GM19328 (cell line): ENCODE results near the gene PPP2R2C.

Experiments used
- ATAC-seq: cut with Tn5 transposase; IDR thresholded peaks from one replicate; pipeline ENCODE4 v1.9.1; 2021; ENCODE audit warnings: mild to moderate bottlenecking, moderate library complexity; ENCODE audit not compliant: unreplicated experiment

The PPP2R2C gene

GRCh38 chr4:6472387-6473263 lies at the start of gene PPP2R2C:
Gene PPP2R2C (minus strand): TSS chr4:6472614. CDS start chr4:6472229, 385 bp downstream.
- no peak for ATAC-seq

GRCh38 chr4:6520978-6521377 lies 48.6 kb upstream of the PPP2R2C start:
- ATAC-seq: no peak

GRCh38 chr4:6520051-6520636 lies 47.7 kb upstream of the PPP2R2C start:
- ATAC-seq: no peak

DNA sequence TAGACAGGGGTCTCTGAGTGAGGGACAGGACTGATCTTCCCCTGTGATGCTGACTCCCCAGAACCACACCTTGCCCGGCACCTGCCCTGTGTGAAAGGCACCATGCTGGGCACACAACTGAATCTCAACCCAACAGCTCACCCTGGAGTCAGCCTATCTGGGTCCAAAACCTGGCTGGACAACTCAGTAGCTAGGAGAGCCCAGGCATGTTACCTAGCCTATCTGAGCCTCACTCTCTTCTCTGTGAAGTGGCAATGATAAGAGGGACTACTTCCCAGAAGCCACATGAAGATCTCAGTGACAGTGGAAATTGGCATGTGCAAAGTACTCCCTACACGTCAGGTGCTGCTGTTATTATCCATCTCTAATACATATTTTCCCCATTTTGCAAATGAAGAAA lies 44.8 kb upstream of the PPP2R2C start:
- ATAC-seq: no peak

GRCh38 chr4:6516762-6517161 lies 44.3 kb upstream of the PPP2R2C start:
- no peak for ATAC-seq

GRCh38 chr4:6516281-6516680 lies 43.9 kb upstream of the PPP2R2C start:
- no peak for ATAC-seq

- no peak for ATAC-seq
These were observed 41.3 kb upstream of the PPP2R2C start for GRCh38 chr4:6513678-6514077.

DNA sequence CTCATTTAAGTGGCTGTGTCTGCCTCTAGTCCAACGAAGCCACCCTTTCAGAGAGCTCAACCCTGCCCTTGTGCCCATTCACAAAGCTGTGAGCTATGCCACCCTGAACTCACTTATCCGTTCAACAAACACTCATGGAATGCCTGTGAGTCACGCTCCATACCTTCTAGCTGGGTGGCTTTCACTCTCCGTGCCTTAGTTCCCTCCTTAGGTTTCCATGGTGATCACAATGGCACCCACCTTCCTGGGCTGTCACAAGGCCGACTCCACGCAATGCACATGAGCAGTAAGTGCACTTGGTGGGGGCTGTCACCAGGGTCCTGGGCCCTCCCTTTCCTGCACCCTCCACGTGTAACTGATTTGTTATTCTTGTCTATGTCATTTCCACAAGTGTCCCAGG lies 37.2 kb upstream of the PPP2R2C start:
- no peak for ATAC-seq

DNA sequence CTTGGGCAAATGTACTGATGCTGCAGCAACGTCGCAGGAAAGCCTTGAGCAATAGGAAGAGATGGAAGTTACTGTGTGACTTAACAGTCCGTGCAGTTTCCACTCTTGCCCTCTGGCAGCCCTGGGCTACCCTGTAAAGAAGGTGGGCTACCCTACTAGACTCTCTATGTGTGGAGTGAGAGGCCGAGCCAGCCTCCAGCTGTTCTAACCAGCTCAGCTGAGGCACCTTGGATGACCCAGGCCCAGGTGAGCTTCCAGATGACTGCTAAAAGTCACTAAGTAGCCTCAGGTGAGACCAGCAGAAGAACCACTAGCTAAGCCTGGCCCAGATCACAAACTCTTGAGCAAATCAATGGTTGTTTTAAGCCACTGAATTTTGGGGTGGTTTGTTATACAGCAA lies 34.9 kb upstream of the PPP2R2C start:
- no peak for ATAC-seq

DNA sequence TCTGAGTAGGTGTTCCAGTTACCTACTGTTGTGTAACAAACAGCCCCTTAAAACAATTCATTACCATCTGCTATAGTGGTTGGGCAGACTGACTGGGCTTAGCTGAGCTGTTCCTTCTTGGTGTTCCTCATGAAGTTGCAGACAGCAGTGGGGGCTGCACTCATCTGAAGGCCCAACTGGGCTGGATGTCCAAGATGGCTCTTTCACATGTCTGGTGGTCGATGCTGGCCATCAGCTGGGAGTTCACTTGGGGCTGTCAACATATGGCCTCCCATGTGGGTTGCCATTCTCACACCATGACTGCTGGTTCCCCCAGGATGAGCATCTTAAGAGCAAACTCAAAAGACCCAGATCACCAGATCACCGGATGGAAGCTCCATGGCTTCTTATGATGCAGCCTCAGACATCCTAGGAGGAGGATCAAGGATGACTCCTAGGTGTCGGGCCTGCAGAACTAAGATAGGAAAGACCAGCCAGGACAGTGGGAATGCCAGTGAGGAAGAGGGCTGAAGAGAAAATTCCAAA lies 34.3 kb upstream of the PPP2R2C start:
- no peak for ATAC-seq

- ATAC-seq: no peak
These were observed 32.6 kb upstream of the PPP2R2C start for GRCh38 chr4:6504900-6505496.

DNA sequence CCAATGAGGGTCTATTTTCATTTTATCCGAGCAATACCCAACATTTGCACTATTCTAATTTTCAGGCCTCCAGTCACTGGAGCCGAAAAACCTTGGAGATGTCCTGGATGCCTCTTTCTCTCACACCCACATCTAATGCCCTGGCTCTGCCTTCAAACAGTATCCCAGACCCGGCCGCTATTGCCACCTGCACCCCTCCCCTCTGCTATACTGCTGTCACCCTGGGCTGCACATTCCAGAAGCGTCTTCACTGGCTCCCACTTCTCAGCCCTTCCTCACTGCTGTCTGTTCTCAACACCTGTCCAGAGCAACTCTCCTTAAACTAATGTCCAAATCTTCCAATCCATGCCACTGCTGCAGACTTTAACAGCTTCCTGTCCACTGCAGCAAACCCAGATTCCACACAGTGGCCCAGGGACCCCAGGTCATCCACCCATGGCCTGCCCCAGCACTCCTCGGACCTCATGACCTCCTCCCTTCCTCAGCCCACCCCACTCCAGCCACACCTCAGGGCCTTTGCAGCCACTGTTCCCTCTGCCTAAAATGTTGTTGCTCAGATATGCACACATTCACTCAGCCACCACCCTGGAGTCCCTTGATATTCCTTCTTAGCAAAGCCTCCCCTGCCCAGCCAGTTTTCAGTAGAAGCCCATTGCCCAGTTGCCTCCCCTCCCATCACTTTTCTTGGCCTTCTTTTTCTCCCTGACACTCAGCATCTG lies 30.5 kb upstream of the PPP2R2C start:
- no peak for ATAC-seq

GRCh38 chr4:6502147-6502546 lies 29.7 kb upstream of the PPP2R2C start:
- ATAC-seq: no peak

DNA sequence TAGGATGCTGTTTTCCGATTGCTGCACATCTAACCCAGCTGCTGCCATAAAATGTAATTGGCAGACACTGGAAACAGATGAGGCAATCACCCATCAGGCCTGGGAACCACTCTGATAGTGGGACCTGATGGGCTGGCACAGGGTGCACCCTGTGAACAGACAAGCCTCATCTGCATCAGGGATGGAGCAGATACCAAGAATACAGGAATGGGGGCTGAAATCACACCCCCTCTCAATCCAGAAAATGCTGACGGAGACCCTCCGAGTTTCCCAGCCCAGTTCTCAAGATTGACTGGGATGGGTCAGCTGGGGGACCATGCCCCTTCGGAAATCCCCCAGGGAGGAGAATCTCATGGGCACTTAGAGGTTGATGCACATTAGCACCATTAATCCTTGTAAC lies 28.8 kb upstream of the PPP2R2C start:
- no peak for ATAC-seq

GRCh38 chr4:6500481-6501140 lies 28.2 kb upstream of the PPP2R2C start:
- ATAC-seq: no peak

- ATAC-seq: no peak
These were observed 26.8 kb upstream of the PPP2R2C start for GRCh38 chr4:6499238-6499600.

DNA sequence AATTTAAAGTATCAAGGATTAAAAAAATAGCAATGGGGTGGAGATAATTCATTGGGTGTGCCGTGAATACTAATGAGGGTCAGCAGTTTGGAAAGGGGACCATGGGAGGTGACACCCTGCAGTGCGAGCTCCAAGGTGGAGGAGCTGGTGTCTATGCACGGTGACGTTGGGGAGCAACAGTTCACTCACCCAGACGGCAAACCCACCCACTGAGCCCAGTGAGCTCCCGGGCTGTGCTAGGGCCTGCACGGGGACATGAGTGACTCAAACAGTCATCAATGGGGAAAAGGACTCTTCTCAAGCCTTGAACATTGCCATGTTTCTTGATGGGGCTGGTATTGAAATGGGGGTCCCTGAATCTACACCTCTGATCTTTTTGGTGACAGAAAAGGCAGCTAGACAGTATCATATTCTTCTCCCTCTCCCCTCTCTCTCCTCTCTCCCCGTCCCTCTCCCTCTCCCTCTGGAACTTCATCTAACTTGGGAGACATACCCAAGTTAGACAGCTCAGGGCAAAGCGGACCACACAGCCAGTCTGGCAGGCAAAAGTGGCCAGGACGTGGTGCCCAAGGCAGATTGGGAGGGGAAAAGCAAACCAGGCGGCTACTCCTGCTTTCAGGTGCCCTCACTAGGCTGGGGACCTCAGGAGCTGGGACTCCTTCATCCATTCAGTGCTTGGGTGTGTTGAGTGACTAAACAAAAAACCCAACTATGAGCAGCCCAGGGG lies 26.3 kb upstream of the PPP2R2C start:
- no peak for ATAC-seq

DNA sequence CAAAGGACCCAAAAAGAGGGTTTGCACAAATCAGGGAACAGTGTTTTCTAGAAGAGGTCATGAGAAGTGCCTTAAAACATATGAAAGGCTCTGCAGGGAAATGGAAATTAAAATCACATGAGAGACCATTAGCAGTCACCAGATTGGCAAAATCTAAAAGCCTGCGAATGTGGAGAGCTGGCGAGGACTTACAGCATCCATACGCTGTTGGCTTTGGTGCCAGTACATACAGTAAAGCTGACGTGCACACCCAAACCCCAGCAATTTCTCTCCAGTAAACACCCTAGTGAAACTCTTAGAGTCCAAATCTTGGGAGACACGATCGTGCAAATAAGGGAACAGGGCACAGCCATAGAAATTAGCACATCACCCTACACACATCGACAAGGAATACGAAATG lies 25.4 kb upstream of the PPP2R2C start:
- ATAC-seq: no peak

- ATAC-seq: no peak
These were observed 23.3 kb upstream of the PPP2R2C start for GRCh38 chr4:6495736-6496135.

GRCh38 chr4:6495296-6495590 lies 22.8 kb upstream of the PPP2R2C start:
- no peak for ATAC-seq
